MCF 10A (cell line): Measurements from ENCODE around the gene MCM5. TPM values are rescaled to one million over a fixed set of nuclear protein-coding genes. Genes with fewer than 3 reads are reported as not detected.

Experiments used
- BruUV-seq: library from RNA; stranded (reverse); fragments of 400-500 nt; replicated peaks from 2 replicates; lab custom pipeline; 2021; lab: Mats Ljungman, UMichigan
- CTCF ChIA-PET: fragments of 300-600 bp; sonication (Branson Sonifier 250); formaldehyde crosslinking; extraction: SDS; loops from one replicate; lab custom pipeline; 2021; ENCODE audit warnings: antibody characterized with exemption, inconsistent platforms; lab: Yijun Ruan, JAX
- POLR2A ChIA-PET: fragments of 300-600, 350-650 bp; sonication (Branson Sonifier 250); formaldehyde crosslinking; extraction: SDS; loops from one replicate; lab custom pipeline; 2020; ENCODE audit warnings: antibody characterized with exemption, inconsistent platforms; lab: Yijun Ruan, JAX
- DNase-seq: peaks from one replicate; pipeline ENCODE4 v3.0.0-alpha.2; 2018; ENCODE audit not compliant: unreplicated experiment
- H3K27ac Mint-ChIP-seq: one replicate; pipeline ENCODE4 v1.8.0; 2022; ENCODE audit warnings: mild to moderate bottlenecking, low read depth, mixed read lengths; ENCODE audit not compliant: unreplicated experiment
- H3K27me3 Mint-ChIP-seq: one replicate; pipeline ENCODE4 v1.8.0; 2022; ENCODE audit warnings: mixed read lengths; ENCODE audit not compliant: insufficient read depth, unreplicated experiment
- H3K36me3 Mint-ChIP-seq: one replicate; pipeline ENCODE4 v1.8.0; 2022; ENCODE audit warnings: mild to moderate bottlenecking, moderate library complexity, mixed read lengths; ENCODE audit not compliant: insufficient read depth, unreplicated experiment
- H3K4me1 Mint-ChIP-seq: one replicate; pipeline ENCODE4 v1.8.0; 2022; ENCODE audit warnings: mixed read lengths; ENCODE audit not compliant: insufficient read depth, unreplicated experiment
- H3K4me3 Mint-ChIP-seq: one replicate; pipeline ENCODE4 v1.8.0; 2022; ENCODE audit warnings: mild to moderate bottlenecking, moderate library complexity, mixed read lengths; ENCODE audit not compliant: unreplicated experiment
- H3K9me3 Mint-ChIP-seq: one replicate; pipeline ENCODE4 v1.8.0; 2022; ENCODE audit warnings: mixed read lengths; ENCODE audit not compliant: unreplicated experiment
- intact Hi-C: fragments of 100-400 bp; cut with micrococcal nuclease; formaldehyde crosslinking; loops from 2 replicates; pipeline ENCODE4 v1.14.1; 2022
- total RNA-seq: library from RNA; stranded (reverse); gene quantifications from 2 replicates; pipeline ENCODE4 v1.2.3, GENCODE V29; 2022
- TF ChIP-seq, protein P1 (sequence below): fragments of 200-600 bp; IDR thresholded peaks from one replicate; pipeline ENCODE4 v1.8.0; 2022; ENCODE audit warnings: antibody characterized with exemption, mild to moderate bottlenecking; ENCODE audit not compliant: unreplicated experiment

Gene MCM5
- total RNA-seq, 1 experiment from 2014 or later: 35.0 TPM

DNA sequence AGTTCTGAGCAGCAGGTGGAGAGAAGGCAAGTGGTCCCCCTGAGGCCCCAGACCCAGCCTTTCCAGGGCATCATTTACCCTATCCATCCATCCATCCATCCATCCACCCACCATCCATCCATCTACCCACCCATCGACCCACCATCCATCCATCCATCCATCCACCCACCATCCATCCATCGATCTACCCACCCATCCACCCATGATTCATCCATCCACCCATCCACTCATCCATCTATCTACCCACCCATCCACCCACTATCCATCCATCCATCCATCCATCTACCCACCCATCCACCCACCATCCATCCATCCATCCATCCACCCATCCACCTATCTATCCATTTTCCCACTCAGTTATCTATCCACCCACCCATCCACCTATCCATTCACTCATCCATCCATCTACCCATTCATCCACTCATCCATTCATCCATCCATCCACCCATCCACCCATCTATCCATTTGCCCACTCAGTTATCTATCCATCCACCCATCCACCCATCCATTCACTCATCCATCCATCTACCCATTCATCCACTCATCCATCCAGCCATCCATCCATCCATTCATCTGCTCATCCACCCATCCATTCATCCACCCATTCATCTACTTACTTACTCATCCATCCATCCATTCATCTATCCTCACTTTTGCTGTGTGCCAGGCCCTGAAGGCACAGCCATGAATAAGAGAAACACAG, 63.4 kb downstream of the MCM5 start:
- POLR2A ChIA-PET: no interaction called here
- BruUV-seq: no TSS peak
- Mint-ChIP-seq H3K9me3 (peaks cover 9% of the 10 kb centered on the region), H3K27me3 (no peaks in the 10 kb centered on the region), H3K27ac (no peak overlapping the region), H3K4me1 (peaks cover 9% of the 10 kb centered on the region), H3K4me3 (no peak overlapping the region), H3K36me3 (no peaks in the 10 kb centered on the region)
- no peak for DNase-seq
- intact Hi-C loops: no loop called here
- TF ChIP-seq, protein P1, sequence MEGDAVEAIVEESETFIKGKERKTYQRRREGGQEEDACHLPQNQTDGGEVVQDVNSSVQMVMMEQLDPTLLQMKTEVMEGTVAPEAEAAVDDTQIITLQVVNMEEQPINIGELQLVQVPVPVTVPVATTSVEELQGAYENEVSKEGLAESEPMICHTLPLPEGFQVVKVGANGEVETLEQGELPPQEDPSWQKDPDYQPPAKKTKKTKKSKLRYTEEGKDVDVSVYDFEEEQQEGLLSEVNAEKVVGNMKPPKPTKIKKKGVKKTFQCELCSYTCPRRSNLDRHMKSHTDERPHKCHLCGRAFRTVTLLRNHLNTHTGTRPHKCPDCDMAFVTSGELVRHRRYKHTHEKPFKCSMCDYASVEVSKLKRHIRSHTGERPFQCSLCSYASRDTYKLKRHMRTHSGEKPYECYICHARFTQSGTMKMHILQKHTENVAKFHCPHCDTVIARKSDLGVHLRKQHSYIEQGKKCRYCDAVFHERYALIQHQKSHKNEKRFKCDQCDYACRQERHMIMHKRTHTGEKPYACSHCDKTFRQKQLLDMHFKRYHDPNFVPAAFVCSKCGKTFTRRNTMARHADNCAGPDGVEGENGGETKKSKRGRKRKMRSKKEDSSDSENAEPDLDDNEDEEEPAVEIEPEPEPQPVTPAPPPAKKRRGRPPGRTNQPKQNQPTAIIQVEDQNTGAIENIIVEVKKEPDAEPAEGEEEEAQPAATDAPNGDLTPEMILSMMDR: no peak
- CTCF ChIA-PET: interaction anchor here (0.5 to 2.0 kb wide), 3 partner anchors 61 to 120 kb away, joined by 3 to 7 read pairs (median 4); no protein-coding TSS in a partner anchor

- no peak overlapping the region for H3K27ac Mint-ChIP-seq
- no peak overlapping the region for H3K4me3 Mint-ChIP-seq
- H3K9me3 Mint-ChIP-seq: peaks cover 9% of the 10 kb centered on the region
- TF ChIP-seq, protein P1: no peak
- H3K36me3 Mint-ChIP-seq: no peaks in the 10 kb centered on the region
- ChIA-PET CTCF (interaction anchor here (0.5 to 1.3 kb wide), 3 partner anchors 8 to 118 kb away, joined by 3 to 4 read pairs (median 3); no protein-coding TSS in a partner anchor), POLR2A (interaction anchor here (0.5 to 0.7 kb wide), 2 partner anchors 85 to 123 kb away, joined by 3 to 4 read pairs; no protein-coding TSS in a partner anchor)
- no TSS peak for BruUV-seq
- intact Hi-C loops: no loop called here
- H3K27me3 Mint-ChIP-seq: no peaks in the 10 kb centered on the region
- no peak for DNase-seq
- H3K4me1 Mint-ChIP-seq: peaks cover 4% of the 10 kb centered on the region
Measured at GRCh38 chr22:35464399-35464798, 64.5 kb downstream of the MCM5 start.

- TF ChIP-seq, protein P1: no peak
- intact Hi-C loops: no loop called here
- no TSS peak for BruUV-seq
- ChIA-PET POLR2A (no interaction called here), CTCF (interaction anchor here (0.9 to 1.3 kb wide), 3 partner anchors 7 to 118 kb away, joined by 3 to 4 read pairs (median 4); no protein-coding TSS in a partner anchor)
- H3K27ac Mint-ChIP-seq: peak overlapping the region; percentile 51
- H3K4me1 Mint-ChIP-seq: peaks cover 4% of the 10 kb centered on the region
- peaks cover 9% of the 10 kb centered on the region for H3K9me3 Mint-ChIP-seq
- H3K36me3 Mint-ChIP-seq: no peaks in the 10 kb centered on the region
- DNase-seq: no peak
- no peak overlapping the region for H3K4me3 Mint-ChIP-seq
- H3K27me3 Mint-ChIP-seq: no peaks in the 10 kb centered on the region
Measured at GRCh38 chr22:35465109-35465701, 65.3 kb downstream of the MCM5 start.
